Activated T-cell treated with anti-CD3 and anti-CD28 coated beads, Interleukin-2, amount 50 U/mL, for 24 hours (primary cell): ENCODE measurements around the gene MYL12B.
"Not testable (repeated sequence)": the region's sequence is repeated elsewhere in the genome, so short reads cannot be mapped to it uniquely, and the experiment has no call there.

Experiments used
- DNase-seq: peaks from one replicate; pipeline ENCODE4 v3.0.0-alpha.2; 2020
- H3K27ac Mint-ChIP-seq: 2 replicates; pipeline ENCODE4 v1.8.0; 2020; ENCODE audit warnings: mild to moderate bottlenecking, mixed read lengths
- H3K27me3 Mint-ChIP-seq: 2 replicates; pipeline ENCODE4 v1.8.0; 2020; ENCODE audit warnings: mixed read lengths
- H3K36me3 Mint-ChIP-seq: 2 replicates; pipeline ENCODE4 v1.8.0; 2020; ENCODE audit warnings: low read depth, mixed read lengths
- H3K4me1 Mint-ChIP-seq: 2 replicates; pipeline ENCODE4 v1.8.0; 2020; ENCODE audit warnings: low read depth, mixed read lengths
- H3K4me3 Mint-ChIP-seq: 2 replicates; pipeline ENCODE4 v1.8.0; 2020; ENCODE audit warnings: mild to moderate bottlenecking, moderate library complexity, mixed read lengths
- H3K9me3 Mint-ChIP-seq: 2 replicates; pipeline ENCODE4 v1.8.0; 2020; ENCODE audit warnings: mixed read lengths

The MYL12B gene

GRCh38 chr18:3261373-3262233 is at the start of gene MYL12B:
Gene MYL12B, plus strand, starts transcription at chr18:3262133. Its CDS starts 10,766 bp downstream, at chr18:3272899.
- H3K36me3 Mint-ChIP-seq = peaks cover 65% of the 10 kb centered on the region
- peak within 1 kb of the TSS; percentile 99 for H3K27ac Mint-ChIP-seq
- peak within 1 kb of the TSS; percentile 89 for H3K4me3 Mint-ChIP-seq
- no peaks in the 10 kb centered on the region for H3K27me3 Mint-ChIP-seq
- peak; percentile 88 for DNase-seq
- H3K9me3 Mint-ChIP-seq = no peaks in the 10 kb centered on the region
- peaks cover 78% of the 10 kb centered on the region for H3K4me1 Mint-ChIP-seq

GRCh38 chr18:3212657-3213056 is 49.3 kb upstream of the MYL12B start:
- Mint-ChIP-seq H3K4me1 (peaks cover 18% of the 10 kb centered on the region), H3K36me3 (peaks cover 5% of the 10 kb centered on the region), H3K27me3 (no peaks in the 10 kb centered on the region), H3K4me3 (no peak overlapping the region), H3K9me3 (no peaks in the 10 kb centered on the region), H3K27ac (no peak overlapping the region)
- no peak for DNase-seq

GRCh38 chr18:3213300-3214059 is 48.5 kb upstream of the MYL12B start:
- Mint-ChIP-seq H3K36me3 (peaks cover 5% of the 10 kb centered on the region), H3K4me3 (no peak overlapping the region), H3K9me3 (no peaks in the 10 kb centered on the region), H3K4me1 (peaks cover 18% of the 10 kb centered on the region), H3K27ac (peak overlapping the region; percentile 35), H3K27me3 (no peaks in the 10 kb centered on the region)
- DNase-seq = no peak

- Mint-ChIP-seq H3K27ac (no peak overlapping the region), H3K4me1 (peaks cover 16% of the 10 kb centered on the region), H3K27me3 (no peaks in the 10 kb centered on the region), H3K9me3 (no peaks in the 10 kb centered on the region), H3K4me3 (no peak overlapping the region), H3K36me3 (peaks cover 5% of the 10 kb centered on the region)
- DNase-seq = no peak
Observed at GRCh38 chr18:3214855-3215637, 46.9 kb upstream of the MYL12B start.

GRCh38 chr18:3216987-3217386 is 44.9 kb upstream of the MYL12B start:
- Mint-ChIP-seq H3K27ac (no peak overlapping the region), H3K36me3 (peaks cover 5% of the 10 kb centered on the region)

GRCh38 chr18:3217948-3218647 is 43.8 kb upstream of the MYL12B start:
- peaks cover 5% of the 10 kb centered on the region for H3K36me3 Mint-ChIP-seq
- no peak overlapping the region for H3K4me3 Mint-ChIP-seq
- no peak overlapping the region for H3K27ac Mint-ChIP-seq
- H3K9me3 Mint-ChIP-seq = no peaks in the 10 kb centered on the region
- H3K27me3 Mint-ChIP-seq = no peaks in the 10 kb centered on the region
- H3K4me1 Mint-ChIP-seq = peaks cover 9% of the 10 kb centered on the region
- DNase-seq = no peak

More at GRCh38 chr18:3216987-3217386, 44.9 kb upstream of the MYL12B start:
- no peaks in the 10 kb centered on the region for H3K9me3 Mint-ChIP-seq
- no peak for DNase-seq
- no peak overlapping the region for H3K4me3 Mint-ChIP-seq
- H3K4me1 Mint-ChIP-seq = peaks cover 12% of the 10 kb centered on the region
- H3K27me3 Mint-ChIP-seq = no peaks in the 10 kb centered on the region

GRCh38 chr18:3218819-3219218 is 43.1 kb upstream of the MYL12B start:
- DNase-seq = no peak
- H3K4me3 Mint-ChIP-seq = no peak overlapping the region
- no peaks in the 10 kb centered on the region for H3K27me3 Mint-ChIP-seq
- peaks cover 5% of the 10 kb centered on the region for H3K36me3 Mint-ChIP-seq
- H3K9me3 Mint-ChIP-seq = no peaks in the 10 kb centered on the region
- H3K4me1 Mint-ChIP-seq = peaks cover 8% of the 10 kb centered on the region
- H3K27ac Mint-ChIP-seq = no peak overlapping the region

GRCh38 chr18:3219241-3219630 is 42.7 kb upstream of the MYL12B start:
- no peak overlapping the region for H3K27ac Mint-ChIP-seq
- DNase-seq = no peak
- H3K27me3 Mint-ChIP-seq = no peaks in the 10 kb centered on the region
- no peak overlapping the region for H3K4me3 Mint-ChIP-seq
- H3K36me3 Mint-ChIP-seq = peaks cover 5% of the 10 kb centered on the region
- peaks cover 8% of the 10 kb centered on the region for H3K4me1 Mint-ChIP-seq
- H3K9me3 Mint-ChIP-seq = no peaks in the 10 kb centered on the region

- Mint-ChIP-seq H3K27ac (no peak within 1 kb of the TSS), H3K9me3 (no peaks in the 10 kb centered on the region), H3K4me1 (peaks cover 8% of the 10 kb centered on the region)
Observed at GRCh38 chr18:3219631-3220335, 42.1 kb upstream of the MYL12B start, which contains the start of gene MYOM1. Gene MYOM1, minus strand, starts transcription at chr18:3219968. Its CDS starts 4,745 bp downstream, at chr18:3215223.

GRCh38 chr18:3220868-3221267 is 41.1 kb upstream of the MYL12B start:
- not testable (repeated sequence) for H3K27ac Mint-ChIP-seq, DNase-seq, H3K4me3 Mint-ChIP-seq, H3K36me3 Mint-ChIP-seq, H3K9me3 Mint-ChIP-seq, H3K4me1 Mint-ChIP-seq, H3K27me3 Mint-ChIP-seq

More at GRCh38 chr18:3219631-3220335, 42.1 kb upstream of the MYL12B start, which contains the start of gene MYOM1:
- Mint-ChIP-seq H3K36me3 (peaks cover 5% of the 10 kb centered on the region), H3K27me3 (no peaks in the 10 kb centered on the region), H3K4me3 (no peak within 1 kb of the TSS)
- DNase-seq = no peak

- no peak for DNase-seq
- Mint-ChIP-seq H3K4me1 (peaks cover 10% of the 10 kb centered on the region), H3K36me3 (no peaks in the 10 kb centered on the region), H3K9me3 (no peaks in the 10 kb centered on the region), H3K27ac (no peak overlapping the region), H3K27me3 (no peaks in the 10 kb centered on the region), H3K4me3 (no peak overlapping the region)
Observed at GRCh38 chr18:3221496-3221895, 40.4 kb upstream of the MYL12B start.

- H3K4me3 Mint-ChIP-seq = no peak overlapping the region
- no peaks in the 10 kb centered on the region for H3K9me3 Mint-ChIP-seq
- no peaks in the 10 kb centered on the region for H3K27me3 Mint-ChIP-seq
- no peaks in the 10 kb centered on the region for H3K36me3 Mint-ChIP-seq
- no peak overlapping the region for H3K27ac Mint-ChIP-seq
- peaks cover 10% of the 10 kb centered on the region for H3K4me1 Mint-ChIP-seq
- no peak for DNase-seq
Observed at GRCh38 chr18:3223356-3223755, 38.6 kb upstream of the MYL12B start.

- no peaks in the 10 kb centered on the region for H3K27me3 Mint-ChIP-seq
- H3K9me3 Mint-ChIP-seq = no peaks in the 10 kb centered on the region
- H3K36me3 Mint-ChIP-seq = peaks cover 3% of the 10 kb centered on the region
- DNase-seq = no peak
- no peak overlapping the region for H3K27ac Mint-ChIP-seq
- H3K4me1 Mint-ChIP-seq = peaks cover 14% of the 10 kb centered on the region
- no peak overlapping the region for H3K4me3 Mint-ChIP-seq
Observed at GRCh38 chr18:3224223-3224622, 37.7 kb upstream of the MYL12B start.
